Dermis lymphatic vessel endothelial cell (primary cell): Measurements from ENCODE around the gene GAGE2A. TPM values are rescaled to one million over a fixed set of nuclear protein-coding genes. Genes with fewer than 3 reads are reported as not detected.

ENCODE experiments used
- total RNA-seq: library from RNA; depleted of rRNA; stranded (reverse); fragments of >200 nt; gene quantifications from 2 replicates; pipeline ENCODE4 v1.2.1, GENCODE V29; 2014

Gene GAGE2A
- not detected in 2 replicates for total RNA-seq

GRCh38 chrX:49589196-49589595 lies at the start of gene GAGE2A:
TSS of gene GAGE2A (plus strand) at chrX:49589496. CDS start at chrX:49590651, 1,155 bp downstream.

GRCh38 chrX:49541433-49541832 lies 47.9 kb upstream of the GAGE2A start, which contains the start of gene GAGE12D:
TSS of gene GAGE12D (plus strand) at chrX:49541733. CDS start at chrX:49542888, 1,155 bp downstream.

GRCh38 chrX:49550989-49551388 lies 38.3 kb upstream of the GAGE2A start, which contains the start of gene GAGE12E:
TSS of gene GAGE12E (plus strand) at chrX:49551289. CDS start at chrX:49552444, 1,155 bp downstream.

GRCh38 chrX:49560542-49560941 lies 28.8 kb upstream of the GAGE2A start, which contains the start of gene GAGE12F:
TSS of gene GAGE12F (plus strand) at chrX:49560842. CDS start at chrX:49561997, 1,155 bp downstream.

GRCh38 chrX:49570100-49570499 lies 19.2 kb upstream of the GAGE2A start, which contains the start of gene GAGE12G:
TSS of gene GAGE12G (plus strand) at chrX:49570400. CDS start at chrX:49571555, 1,155 bp downstream.

GRCh38 chrX:49579649-49580048 lies 9.6 kb upstream of the GAGE2A start, which contains the start of gene GAGE12H:
TSS of gene GAGE12H (plus strand) at chrX:49579949. CDS start at chrX:49581104, 1,155 bp downstream.

GRCh38 chrX:49598720-49599119 lies 9.4 kb downstream of the GAGE2A start, which contains the start of gene GAGE1:
TSS of gene GAGE1 (plus strand) at chrX:49599020. CDS start at chrX:49600175, 1,155 bp downstream.

Other genes starting within 250 kb of the GAGE2A start
- not detected in 2 replicates for gene GAGE12C, start 57.3 kb upstream of the GAGE2A start, total RNA-seq
- gene GAGE12D, start 47.8 kb upstream of the GAGE2A start, total RNA-seq, result not detected in 2 replicates
- gene GAGE12E, start 38.2 kb upstream of the GAGE2A start, total RNA-seq, result not detected in 2 replicates
- gene GAGE12F, start 28.7 kb upstream of the GAGE2A start, total RNA-seq, result not detected in 2 replicates
- not detected in 2 replicates for gene GAGE12G, start 19.1 kb upstream of the GAGE2A start, total RNA-seq
- gene GAGE12H, start 9.5 kb upstream of the GAGE2A start, total RNA-seq, result not detected in 2 replicates
- gene GAGE1, start 9.5 kb downstream of the GAGE2A start, total RNA-seq, result not detected in 2 replicates
- gene PAGE1, start 106.5 kb downstream of the GAGE2A start, total RNA-seq, result not detected in 2 replicates
- gene PAGE4, start 239.8 kb downstream of the GAGE2A start, total RNA-seq, result not detected in 2 replicates